ENCODE results near the gene AHCYL1. TPM values are rescaled to one million over a fixed set of nuclear protein-coding genes. Genes with fewer than 3 reads are reported as not detected.
A peak's percentile ranks its signal among the peaks of the same experiment; 100 is the strongest.

Gene AHCYL1
- total and polyA plus RNA-seq, 10 of the 15 experiments (the other 5 are each of a cell fraction or from before 2014, with no cell fraction given): 24.7 to 73.6 (median 46.8) TPM

DNA sequence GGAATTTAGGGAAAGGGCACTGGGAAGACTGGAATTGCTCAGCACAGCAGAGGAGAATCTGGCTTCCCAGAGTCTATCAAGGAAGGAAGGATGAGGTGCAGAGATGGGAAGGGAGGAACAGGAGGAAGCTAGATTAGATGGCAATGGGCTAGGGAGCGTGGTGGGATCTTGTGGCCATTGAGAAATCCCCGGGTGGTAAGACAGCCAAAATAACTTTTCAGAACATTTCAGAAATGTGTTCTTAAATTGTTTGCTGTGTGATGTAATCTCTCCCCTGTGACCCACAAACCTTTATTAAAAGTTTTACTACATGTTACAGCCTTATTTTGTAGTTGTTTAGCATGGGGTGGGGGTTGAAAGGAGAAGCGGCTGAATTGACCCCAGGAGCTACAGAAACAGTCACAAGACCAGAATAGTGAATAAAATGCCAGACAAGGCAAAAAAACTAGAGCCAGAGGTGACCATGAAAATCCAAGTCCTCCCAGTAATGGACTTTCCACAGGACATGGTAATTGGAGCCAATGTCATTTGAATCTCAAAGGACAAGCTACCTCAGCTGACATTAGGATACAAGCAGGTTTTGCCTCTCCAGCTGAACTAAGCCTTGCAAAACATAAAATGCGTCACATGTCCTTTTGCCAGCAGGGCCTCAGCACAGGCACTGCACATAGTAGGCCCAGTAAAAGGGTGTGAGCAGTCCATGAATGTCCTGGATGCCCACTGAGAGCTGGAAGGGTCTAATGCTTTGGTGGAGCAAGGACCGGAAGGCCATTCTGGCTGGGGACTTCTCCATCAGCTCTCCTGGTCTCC lies 980 bp upstream of the AHCYL1 start:
- Histone ChIP-seq H3K9ac (ENCODE audit: control insufficient read depth, insufficient read depth, low read length) (no peak overlapping the region), H3K27ac (ENCODE audit: control insufficient read depth, insufficient read depth) (no peak overlapping the region), H3K4me1 (ENCODE audit: control insufficient read depth, insufficient read depth, low read length) (peaks cover 7% of the 10 kb centered on the region), H3K27me3 (replicated peaks in 1 of 2; ENCODE audit: control insufficient read depth in 2 of 2, insufficient read depth in 2 of 2, low read length in 1 of 2) (no peaks in the 10 kb centered on the region), H2AFZ (ENCODE audit: control insufficient read depth, low read depth, low read length) (peak overlapping the region; percentile 85), H3K36me3 (ENCODE audit: control insufficient read depth in 2 of 2, insufficient read depth in 2 of 2, low read length in 1 of 2) (peaks cover 0 to 2% of the 10 kb centered on the region in 2 experiments; a peak in 1 of 4 replicates), H3K79me2 (ENCODE audit: control insufficient read depth, insufficient read depth, low read length) (peaks cover 34% of the 10 kb centered on the region), H3K9me3 (replicated peaks; ENCODE audit: control insufficient read depth, insufficient read depth, low read length) (no peaks in the 10 kb centered on the region; the same call in 2 of the 3 replicates), H3K4me3 (no peak overlapping the region), H3K4me2 (ENCODE audit: control insufficient read depth, insufficient read depth) (no peak overlapping the region), H4K20me1 (ENCODE audit: control insufficient read depth, insufficient read depth) (no peaks in the 10 kb centered on the region; the same call in 1 of the 2 replicates)
- POLR2A ChIA-PET: interaction anchor here (1.0 to 4.7 kb wide), 7 partner anchors 28 to 437 kb away, joined by 3 to 28 read pairs (median 5); no protein-coding TSS in a partner anchor
- no peak for FAIRE-seq
- in situ Hi-C loops (cut with MboI) (loop anchor here (5.0 kb wide), 1 partner anchor 206 kb away; no protein-coding TSS in a partner anchor), intact Hi-C loops (cut with micrococcal nuclease; ENCODE audit: unreplicated experiment) (loop anchor here (1.0 to 5.0 kb wide), 6 partner anchors 28 to 435 kb away; partner anchors contain the start of genes CSF1, GNAI3 and GSTM4)
- CTCF ChIA-PET: interaction anchor here (0.6 to 16.8 kb wide), 62 partner anchors 8 to 883 kb away, joined by 3 to 759 read pairs (median 7); partner anchors contain the start of genes AMPD2, GNAI3, GNAT2 and GPR61
- TF ChIP-seq KLF5 (IDR thresholded peaks at IDR 0.05; ENCODE audit: partially characterized antibody) (no peak), POLR2AphosphoS5 (IDR thresholded peaks at IDR 0.05; ENCODE audit: low read length) (no peak), FOXM1 (IDR thresholded peaks at IDR 0.05; ENCODE audit: low read depth, low read length) (no peak), JUNB (IDR thresholded peaks at IDR 0.05) (no peak), MYC (IDR thresholded peaks at IDR 0.05; ENCODE audit: insufficient read depth, insufficient read length, insufficient replicate concordance, low read length, severe bottlenecking) (no peak), RFX5 (IDR thresholded peaks at IDR 0.05; ENCODE audit: low read depth, low read length) (no peak), POU2F2 (IDR thresholded peaks at IDR 0.05; ENCODE audit: borderline replicate concordance, low read depth, low read length) (no peak), PAX8 (IDR thresholded peaks at IDR 0.05) (no peak), SMAD5 (IDR thresholded peaks at IDR 0.05; ENCODE audit: low read depth) (no peak), BRCA1 (IDR thresholded peaks at IDR 0.05; ENCODE audit: low read depth, low read length) (no peak)
- TF ChIP-seq, protein P1, sequence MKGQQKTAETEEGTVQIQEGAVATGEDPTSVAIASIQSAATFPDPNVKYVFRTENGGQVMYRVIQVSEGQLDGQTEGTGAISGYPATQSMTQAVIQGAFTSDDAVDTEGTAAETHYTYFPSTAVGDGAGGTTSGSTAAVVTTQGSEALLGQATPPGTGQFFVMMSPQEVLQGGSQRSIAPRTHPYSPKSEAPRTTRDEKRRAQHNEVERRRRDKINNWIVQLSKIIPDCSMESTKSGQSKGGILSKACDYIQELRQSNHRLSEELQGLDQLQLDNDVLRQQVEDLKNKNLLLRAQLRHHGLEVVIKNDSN (IDR thresholded peaks at IDR 0.05; ENCODE audit: borderline replicate concordance, extremely low read length, insufficient read depth, low read depth, low read length): no peak
- TF ChIP-seq, protein P2, sequence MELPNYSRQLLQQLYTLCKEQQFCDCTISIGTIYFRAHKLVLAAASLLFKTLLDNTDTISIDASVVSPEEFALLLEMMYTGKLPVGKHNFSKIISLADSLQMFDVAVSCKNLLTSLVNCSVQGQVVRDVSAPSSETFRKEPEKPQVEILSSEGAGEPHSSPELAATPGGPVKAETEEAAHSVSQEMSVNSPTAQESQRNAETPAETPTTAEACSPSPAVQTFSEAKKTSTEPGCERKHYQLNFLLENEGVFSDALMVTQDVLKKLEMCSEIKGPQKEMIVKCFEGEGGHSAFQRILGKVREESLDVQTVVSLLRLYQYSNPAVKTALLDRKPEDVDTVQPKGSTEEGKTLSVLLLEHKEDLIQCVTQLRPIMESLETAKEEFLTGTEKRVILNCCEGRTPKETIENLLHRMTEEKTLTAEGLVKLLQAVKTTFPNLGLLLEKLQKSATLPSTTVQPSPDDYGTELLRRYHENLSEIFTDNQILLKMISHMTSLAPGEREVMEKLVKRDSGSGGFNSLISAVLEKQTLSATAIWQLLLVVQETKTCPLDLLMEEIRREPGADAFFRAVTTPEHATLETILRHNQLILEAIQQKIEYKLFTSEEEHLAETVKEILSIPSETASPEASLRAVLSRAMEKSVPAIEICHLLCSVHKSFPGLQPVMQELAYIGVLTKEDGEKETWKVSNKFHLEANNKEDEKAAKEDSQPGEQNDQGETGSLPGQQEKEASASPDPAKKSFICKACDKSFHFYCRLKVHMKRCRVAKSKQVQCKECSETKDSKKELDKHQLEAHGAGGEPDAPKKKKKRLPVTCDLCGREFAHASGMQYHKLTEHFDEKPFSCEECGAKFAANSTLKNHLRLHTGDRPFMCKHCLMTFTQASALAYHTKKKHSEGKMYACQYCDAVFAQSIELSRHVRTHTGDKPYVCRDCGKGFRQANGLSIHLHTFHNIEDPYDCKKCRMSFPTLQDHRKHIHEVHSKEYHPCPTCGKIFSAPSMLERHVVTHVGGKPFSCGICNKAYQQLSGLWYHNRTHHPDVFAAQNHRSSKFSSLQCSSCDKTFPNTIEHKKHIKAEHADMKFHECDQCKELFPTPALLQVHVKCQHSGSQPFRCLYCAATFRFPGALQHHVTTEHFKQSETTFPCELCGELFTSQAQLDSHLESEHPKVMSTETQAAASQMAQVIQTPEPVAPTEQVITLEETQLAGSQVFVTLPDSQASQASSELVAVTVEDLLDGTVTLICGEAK (IDR thresholded peaks at IDR 0.05; ENCODE audit: borderline replicate concordance): no peak
- TF ChIP-seq, protein P3, sequence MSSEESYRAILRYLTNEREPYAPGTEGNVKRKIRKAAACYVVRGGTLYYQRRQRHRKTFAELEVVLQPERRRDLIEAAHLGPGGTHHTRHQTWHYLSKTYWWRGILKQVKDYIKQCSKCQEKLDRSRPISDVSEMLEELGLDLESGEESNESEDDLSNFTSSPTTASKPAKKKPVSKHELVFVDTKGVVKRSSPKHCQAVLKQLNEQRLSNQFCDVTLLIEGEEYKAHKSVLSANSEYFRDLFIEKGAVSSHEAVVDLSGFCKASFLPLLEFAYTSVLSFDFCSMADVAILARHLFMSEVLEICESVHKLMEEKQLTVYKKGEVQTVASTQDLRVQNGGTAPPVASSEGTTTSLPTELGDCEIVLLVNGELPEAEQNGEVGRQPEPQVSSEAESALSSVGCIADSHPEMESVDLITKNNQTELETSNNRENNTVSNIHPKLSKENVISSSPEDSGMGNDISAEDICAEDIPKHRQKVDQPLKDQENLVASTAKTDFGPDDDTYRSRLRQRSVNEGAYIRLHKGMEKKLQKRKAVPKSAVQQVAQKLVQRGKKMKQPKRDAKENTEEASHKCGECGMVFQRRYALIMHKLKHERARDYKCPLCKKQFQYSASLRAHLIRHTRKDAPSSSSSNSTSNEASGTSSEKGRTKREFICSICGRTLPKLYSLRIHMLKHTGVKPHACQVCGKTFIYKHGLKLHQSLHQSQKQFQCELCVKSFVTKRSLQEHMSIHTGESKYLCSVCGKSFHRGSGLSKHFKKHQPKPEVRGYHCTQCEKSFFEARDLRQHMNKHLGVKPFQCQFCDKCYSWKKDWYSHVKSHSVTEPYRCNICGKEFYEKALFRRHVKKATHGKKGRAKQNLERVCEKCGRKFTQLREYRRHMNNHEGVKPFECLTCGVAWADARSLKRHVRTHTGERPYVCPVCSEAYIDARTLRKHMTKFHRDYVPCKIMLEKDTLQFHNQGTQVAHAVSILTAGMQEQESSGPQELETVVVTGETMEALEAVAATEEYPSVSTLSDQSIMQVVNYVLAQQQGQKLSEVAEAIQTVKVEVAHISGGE (CRISPR knock-in tag; IDR thresholded peaks at IDR 0.05): no peak
- RAD21 ChIA-PET (ENCODE audit: unreplicated experiment): interaction anchor here (0.7 to 15.4 kb wide), 40 partner anchors 9 to 439 kb away, joined by 3 to 390 read pairs (median 8); partner anchors contain the start of genes GNAI3, GSTM1, GSTM4 and STRIP1
- BruUV-seq (replicated peaks): no TSS peak
- ATAC-seq: no peak
- no peak for DNase-seq (ENCODE audit: low read depth, low spot score)
- WGBS (ENCODE audit: insufficient coverage, insufficient replicate concordance, low lambda C conversion rate, missing lambda C conversion rate): 33% methylated on average over 5 of the region's 5 CpGs
- SMC1A ChIA-PET (ENCODE audit: uncharacterized antibody, unreplicated experiment): interaction anchor here (0.6 to 13.9 kb wide), 33 partner anchors 8 to 437 kb away, joined by 3 to 431 read pairs (median 7); partner anchors contain the start of gene GNAI3

All from GM12878 (cell line).